Subcutaneous abdominal adipose tissue (tissue), 5 donors: ENCODE measurements around the gene RASGRF2.

Experiments
- H3K27ac ChIP-seq: one replicate; pipeline ENCODE4 v1.7.0; 2013; ENCODE audit warnings: low read depth, mild to moderate bottlenecking, inconsistent platforms, low read length, moderate library complexity
- H3K27me3 ChIP-seq, 5 donors: one replicate each; pipeline ENCODE4 v1.7.0; 2013; ENCODE audit warnings: low read length in 5 of 5, inconsistent platforms in 1 of 5; ENCODE audit not compliant: control insufficient read depth in 5 of 5, insufficient read depth in 4 of 5
- H3K36me3 ChIP-seq, 5 donors: one replicate each; pipeline ENCODE4 v1.7.0; 2013; ENCODE audit warnings: low read length in 5 of 5; ENCODE audit not compliant: control insufficient read depth in 5 of 5, insufficient read depth in 5 of 5
- H3K4me1 ChIP-seq, 5 donors: one replicate each; pipeline ENCODE4 v1.7.0; 2013; ENCODE audit warnings: low read length in 5 of 5, mild to moderate bottlenecking in 3 of 5, moderate library complexity in 1 of 5; ENCODE audit not compliant: control insufficient read depth in 5 of 5, insufficient read depth in 5 of 5
- H3K4me3 ChIP-seq, 5 donors: one replicate each; pipeline ENCODE4 v1.7.0; 2013; ENCODE audit warnings: low read length in 5 of 5, low read depth in 1 of 5
- H3K9ac ChIP-seq, 5 donors: one replicate each; pipeline ENCODE4 v1.7.0; 2013; ENCODE audit warnings: low read length in 5 of 5, mild to moderate bottlenecking in 4 of 5, moderate library complexity in 3 of 5
- H3K9me3 ChIP-seq, 5 donors: one replicate each; pipeline ENCODE4 v1.7.0; 2013; ENCODE audit warnings: low read length in 5 of 5; ENCODE audit not compliant: control insufficient read depth in 5 of 5
- donor health status: healthy.
- donor health status: healthy.
- donor health status: healthy.
- donor health status: healthy.
- donor health status: healthy.

Gene RASGRF2

GRCh38 chr5:81167544-81167943, 207.4 kb downstream of the RASGRF2 start:
- Histone ChIP-seq H3K4me3 (no peak overlapping the region), H3K4me1 (peaks cover 0 to 11% (median 8%) of the 10 kb centered on the region in 5 donors), H3K9me3 (no peaks in the 10 kb centered on the region), H3K27me3 (no peaks in the 10 kb centered on the region), H3K9ac (no peak overlapping the region), H3K36me3 (peaks cover 0 to 6% (median 0%) of the 10 kb centered on the region in 5 donors), H3K27ac (no peak overlapping the region)

DNA sequence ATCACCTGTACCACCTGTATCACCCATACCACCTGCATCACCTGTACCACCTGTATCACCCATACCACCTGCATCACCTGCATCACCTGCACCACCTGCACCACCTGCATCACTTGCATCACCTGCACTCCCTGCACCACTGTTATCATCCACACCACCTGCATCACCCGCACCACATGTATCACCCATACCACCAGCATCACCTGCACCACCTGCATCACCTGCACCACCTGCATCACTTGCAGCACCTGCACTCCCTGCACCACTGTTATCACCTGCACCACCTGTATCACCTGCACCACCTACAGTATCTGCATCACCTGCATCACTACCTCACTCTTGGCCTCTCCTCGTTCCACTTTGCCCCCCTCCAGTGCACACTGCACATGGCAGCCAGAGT, 209.8 kb downstream of the RASGRF2 start:
- Histone ChIP-seq H3K4me1 (peaks cover 0 to 13% (median 8%) of the 10 kb centered on the region in 5 donors), H3K27me3 (no peaks in the 10 kb centered on the region), H3K36me3 (peaks cover 0 to 6% (median 0%) of the 10 kb centered on the region in 5 donors), H3K9ac (no peak overlapping the region), H3K4me3 (no peak overlapping the region), H3K27ac (no peak overlapping the region), H3K9me3 (no peaks in the 10 kb centered on the region)

DNA sequence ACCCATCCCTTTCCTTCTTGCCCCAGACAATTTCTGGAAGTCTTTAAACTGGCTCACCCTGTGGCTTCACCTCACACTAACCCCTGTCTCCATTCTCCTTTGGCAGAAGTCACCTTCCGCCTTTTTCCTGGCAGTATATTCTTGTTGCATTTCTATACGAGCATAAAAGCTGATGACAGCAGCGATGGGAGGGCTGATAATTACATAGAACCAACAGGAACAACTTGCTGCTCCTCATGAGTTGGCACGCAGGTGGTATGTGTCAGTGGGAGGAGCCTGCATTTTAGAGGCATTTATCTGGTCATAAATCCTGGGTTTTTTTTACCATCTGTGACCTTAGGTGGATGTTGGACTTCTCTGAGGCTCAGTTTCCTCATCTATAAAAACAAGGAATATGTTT, 211.6 kb downstream of the RASGRF2 start:
- Histone ChIP-seq H3K27me3 (no peaks in the 10 kb centered on the region), H3K36me3 (peaks cover 0 to 6% (median 0%) of the 10 kb centered on the region in 5 donors), H3K9me3 (no peaks in the 10 kb centered on the region), H3K9ac (no peak overlapping the region), H3K27ac (no peak overlapping the region), H3K4me3 (no peak overlapping the region), H3K4me1 (peaks cover 0 to 15% (median 8%) of the 10 kb centered on the region in 5 donors)

- no peak overlapping the region for H3K27ac ChIP-seq
- no peaks in the 10 kb centered on the region for H3K9me3 ChIP-seq
- H3K36me3 ChIP-seq = peaks cover 0 to 5% (median 0%) of the 10 kb centered on the region in 5 donors
- no peaks in the 10 kb centered on the region for H3K27me3 ChIP-seq
- H3K4me1 ChIP-seq = peaks cover 0 to 15% (median 7%) of the 10 kb centered on the region in 5 donors
- H3K9ac ChIP-seq = no peak overlapping the region
- no peak overlapping the region for H3K4me3 ChIP-seq
Measured at GRCh38 chr5:81172710-81173109, 212.5 kb downstream of the RASGRF2 start.

DNA sequence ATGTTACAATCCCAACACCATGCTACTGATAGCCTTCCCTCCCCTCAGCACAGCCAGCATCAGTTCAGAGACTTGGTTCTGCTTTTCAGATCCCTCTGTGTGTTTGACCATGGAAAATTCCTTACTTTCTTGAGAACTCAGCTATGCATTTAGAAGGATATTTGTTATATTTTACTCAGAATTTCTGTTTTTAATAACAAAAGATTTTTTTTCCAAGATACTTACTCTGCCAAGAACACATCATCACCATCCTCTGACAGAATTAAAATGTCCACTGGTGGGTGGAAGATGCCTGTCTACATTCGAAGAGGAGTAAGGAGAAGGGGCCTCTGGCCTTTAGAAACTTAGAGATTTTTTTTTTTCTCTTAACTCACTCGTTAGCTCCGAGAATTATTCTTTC, 216.9 kb downstream of the RASGRF2 start:
- Histone ChIP-seq H3K4me1 (peaks cover 0 to 5% (median 2%) of the 10 kb centered on the region in 5 donors), H3K9ac (no peak overlapping the region), H3K27me3 (no peaks in the 10 kb centered on the region), H3K27ac (no peak overlapping the region), H3K36me3 (peaks cover 0 to 12% (median 6%) of the 10 kb centered on the region in 5 donors), H3K4me3 (no peak overlapping the region), H3K9me3 (no peaks in the 10 kb centered on the region)

- Histone ChIP-seq H3K9me3 (no peaks in the 10 kb centered on the region), H3K4me1 (peaks cover 0 to 6% (median 2%) of the 10 kb centered on the region in 5 donors), H3K4me3 (no peak overlapping the region), H3K9ac (no peak overlapping the region), H3K27me3 (no peaks in the 10 kb centered on the region), H3K27ac (no peak overlapping the region), H3K36me3 (peaks cover 0 to 19% (median 8%) of the 10 kb centered on the region in 5 donors)
Measured at GRCh38 chr5:81179959-81180358, 219.8 kb downstream of the RASGRF2 start.

GRCh38 chr5:81180780-81181460, 220.8 kb downstream of the RASGRF2 start:
- H3K27me3 ChIP-seq = no peaks in the 10 kb centered on the region
- H3K9me3 ChIP-seq = no peaks in the 10 kb centered on the region
- peaks cover 0 to 11% (median 0%) of the 10 kb centered on the region in 5 donors for H3K4me1 ChIP-seq
- no peak overlapping the region for H3K9ac ChIP-seq
- H3K36me3 ChIP-seq = peaks cover 0 to 19% (median 10%) of the 10 kb centered on the region in 5 donors
- no peak overlapping the region for H3K27ac ChIP-seq
- no peak overlapping the region for H3K4me3 ChIP-seq

DNA sequence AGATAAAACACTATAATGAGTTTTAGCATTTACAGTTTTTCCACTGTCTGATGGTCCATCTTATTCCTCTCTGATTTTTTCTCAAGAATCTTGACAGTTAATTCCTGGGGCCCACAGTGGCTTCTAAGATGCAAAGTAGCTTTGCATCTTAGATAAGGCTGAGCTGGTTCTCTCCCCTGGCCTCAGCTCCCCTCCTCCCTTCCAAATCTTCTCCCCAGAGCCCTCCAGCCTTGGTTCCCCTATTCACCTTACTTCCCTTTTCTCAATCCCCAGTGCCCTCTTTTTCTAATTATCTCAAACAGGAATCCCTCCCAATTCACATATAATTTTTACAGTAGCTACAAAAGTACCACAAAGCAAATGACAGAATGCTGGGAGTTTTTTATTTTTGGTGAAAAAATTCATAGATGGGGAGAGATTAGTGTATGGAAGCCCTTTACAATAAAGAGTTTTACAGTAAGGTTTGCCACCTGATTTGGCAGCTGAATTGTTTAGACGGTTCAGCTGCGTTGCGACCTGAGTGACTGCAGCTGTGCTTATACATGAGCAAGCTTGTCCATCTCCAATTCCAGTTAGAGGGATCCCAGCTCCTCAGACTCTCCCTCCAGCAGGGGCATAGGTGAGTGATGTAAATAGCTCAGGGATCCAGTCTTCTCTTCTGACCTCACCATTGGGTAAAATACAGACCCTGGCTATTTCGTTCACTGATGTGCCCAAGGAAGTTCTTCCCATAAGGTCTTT, 221.6 kb downstream of the RASGRF2 start:
- no peaks in the 10 kb centered on the region for H3K27me3 ChIP-seq
- H3K4me3 ChIP-seq = no peak overlapping the region
- H3K9me3 ChIP-seq = no peaks in the 10 kb centered on the region
- H3K27ac ChIP-seq = no peak overlapping the region
- H3K4me1 ChIP-seq = peaks cover 0 to 14% (median 0%) of the 10 kb centered on the region in 5 donors
- H3K9ac ChIP-seq = no peak overlapping the region
- H3K36me3 ChIP-seq = peaks cover 0 to 19% (median 10%) of the 10 kb centered on the region in 5 donors

DNA sequence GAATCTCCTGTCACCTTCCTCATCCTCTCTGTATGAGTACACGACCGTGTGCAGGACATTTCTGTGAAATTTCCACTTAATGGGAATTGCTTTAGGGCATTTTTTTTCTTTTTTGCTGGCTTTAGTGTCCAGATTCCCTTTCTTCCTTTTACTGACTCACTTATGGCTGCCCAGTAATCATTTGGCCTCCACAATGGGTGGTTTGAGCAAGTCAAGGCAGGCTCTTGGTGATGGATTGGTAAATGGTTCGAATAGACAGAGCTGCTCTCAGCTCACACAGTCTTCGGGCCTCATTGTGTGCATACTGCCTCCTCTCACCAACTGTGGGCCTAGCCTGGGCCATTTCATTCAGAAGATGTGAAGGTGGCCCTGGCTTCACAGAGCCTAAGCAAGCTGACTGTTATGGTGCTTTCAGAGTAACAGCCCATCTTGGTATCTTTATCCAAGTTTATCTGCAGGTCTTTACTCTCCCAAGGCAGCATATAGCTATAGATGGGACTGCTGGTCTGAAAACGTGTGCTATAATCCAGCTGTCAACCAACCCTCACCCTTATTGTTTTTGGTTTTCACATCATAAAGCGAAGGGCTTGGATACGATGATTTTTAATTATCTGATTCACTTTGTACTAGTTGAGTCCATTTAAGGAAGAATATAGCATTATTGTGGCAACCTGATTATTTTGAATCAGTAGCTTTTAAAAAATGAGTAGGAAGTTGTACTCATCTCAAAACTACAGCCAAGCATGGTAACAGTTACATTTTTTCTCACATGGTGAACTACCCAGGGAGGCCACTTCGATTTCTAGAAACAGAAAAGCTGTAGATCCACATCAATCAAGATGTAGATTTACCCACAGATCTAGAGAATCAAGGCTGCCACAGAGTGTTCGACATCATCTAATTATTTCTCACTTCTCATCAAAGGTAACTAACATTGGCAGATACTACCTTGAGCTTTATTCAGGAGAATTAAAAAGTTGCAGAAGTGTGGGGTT, 222.5 kb downstream of the RASGRF2 start:
- H3K36me3 ChIP-seq = peaks cover 0 to 19% (median 10%) of the 10 kb centered on the region in 5 donors
- no peak overlapping the region for H3K9ac ChIP-seq
- H3K9me3 ChIP-seq = no peaks in the 10 kb centered on the region
- no peak overlapping the region for H3K4me3 ChIP-seq
- H3K4me1 ChIP-seq = peaks cover 0 to 19% (median 5%) of the 10 kb centered on the region in 5 donors
- no peaks in the 10 kb centered on the region for H3K27me3 ChIP-seq
- no peak overlapping the region for H3K27ac ChIP-seq
